Measurements from ENCODE around the gene LNPK. TPM values are rescaled to one million over a fixed set of nuclear protein-coding genes. Genes with fewer than 3 reads are reported as not detected.
A peak's percentile ranks its signal among the peaks of the same experiment; 100 is the strongest.

LNPK gene
- total and polyA plus RNA-seq, 9 of the 15 experiments (the other 6 are each of a cell fraction or from before 2014, with no cell fraction given) = 6.4 to 40.4 (median 21.3) TPM

GRCh38 chr2:176001916-176002687 lies at the start of gene LNPK (continued):
- TF ChIP-seq BRF2 (IDR thresholded peaks at IDR 0.05; ENCODE audit: borderline replicate concordance, insufficient read depth, insufficient read length) (no peak), BRD9 (IDR thresholded peaks at IDR 0.05; ENCODE audit: low read depth, partially characterized antibody) (no peak), ZNF384 (IDR thresholded peaks at IDR 0.05; ENCODE audit: low read depth, low read length) (no peak), ZNF232 (CRISPR knock-in tag; IDR thresholded peaks at IDR 0.05) (no peak), SMAD2 (IDR thresholded peaks at IDR 0.05; ENCODE audit: low read depth, low read length) (no peak), ZNF263 (CRISPR knock-in tag; IDR thresholded peaks at IDR 0.05; ENCODE audit: borderline replicate concordance) (peak; percentile 45; the same call in 1 of the 2 replicates), CXXC5 (CRISPR knock-in tag; IDR thresholded peaks at IDR 0.05) (peak; percentile 90), ZNF133 (CRISPR knock-in tag; IDR thresholded peaks at IDR 0.05) (no peak), FOXA1 (IDR thresholded peaks at IDR 0.05; ENCODE audit: borderline replicate concordance) (no peak), YY1 (IDR thresholded peaks at IDR 0.05; ENCODE audit: borderline replicate concordance in 1 of 3, control insufficient read depth in 1 of 3, extremely low read depth in 1 of 3, insufficient read depth in 3 of 3, insufficient read length in 1 of 3, insufficient replicate concordance in 2 of 3, low read depth in 1 of 3, low read length in 2 of 3) (peak; percentile 17 to 87 (median 83)), LCOR (CRISPR knock-in tag; IDR thresholded peaks at IDR 0.05) (peak; percentile 32; the same call in 1 of the 2 replicates), KDM4B (IDR thresholded peaks at IDR 0.05; ENCODE audit: borderline replicate concordance in 2 of 2, low read depth in 1 of 2) (no peak), ZMIZ1 (IDR thresholded peaks at IDR 0.05; ENCODE audit: low read depth in 2 of 2, low read length in 2 of 2) (peak in 1 of 2 experiments; percentile 38; a peak in 1 of 4 replicates), MEF2A (IDR thresholded peaks at IDR 0.05; ENCODE audit: control insufficient read depth, low read depth, low read length) (no peak), PURB (CRISPR knock-in tag; IDR thresholded peaks at IDR 0.05; ENCODE audit: low read depth) (no peak), FOXK2 (conservative IDR thresholded peaks at IDR 0.05 in 1 of 2, IDR thresholded peaks at IDR 0.05 in 1 of 2; ENCODE audit: low read depth in 2 of 2) (peak; percentile 25 to 90; a peak in 3 of 4 replicates), FIP1L1 (IDR thresholded peaks at IDR 0.05; ENCODE audit: low read depth, low read length, poor library complexity, severe bottlenecking) (peak; percentile 77), HLTF (IDR thresholded peaks at IDR 0.05) (no peak), HMG20B (CRISPR knock-in tag; IDR thresholded peaks at IDR 0.05) (peak; percentile 42; the same call in 1 of the 2 replicates)

Measured in K562 (cell line).